Gastroesophageal sphincter (tissue), 4 donors: ENCODE data around the gene CNIH2. TPM values are rescaled to one million over a fixed set of nuclear protein-coding genes. Genes with fewer than 3 reads are reported as not detected.
"Not testable (repeated sequence)": the region's sequence is repeated elsewhere in the genome, so short reads cannot be mapped to it uniquely, and the experiment has no call there.

ENCODE experiments used
- ATAC-seq: fragments of 150-250 bp; one replicate; pipeline ENCODE4 v1.9.1; 2016; ENCODE audit warnings: mild to moderate bottlenecking, moderate library complexity
- H3K27ac ChIP-seq, 4 donors: fragments of 200-600 bp; sonication (generic) in 3 of 4; 1 replicate in 3 of 4; 2 replicates in 1 of 4; pipeline ENCODE4 v1.5.1; 2016 to 2019
- H3K27me3 ChIP-seq: fragments of 200-600 bp; sonication (generic); one replicate; pipeline ENCODE4 v1.5.1; 2019
- H3K36me3 ChIP-seq, 2 donors: fragments of 200-600 bp; sonication (generic); one replicate each; pipeline ENCODE4 v1.5.1; 2019; ENCODE audit warnings: control low read depth in 1 of 2
- H3K4me1 ChIP-seq, 3 donors: fragments of 200-600 bp; sonication (generic); 1 replicate in 2 of 3; 2 replicates in 1 of 3; pipeline ENCODE4 v1.5.1; 2016 to 2019; ENCODE audit warnings: control low read depth in 2 of 3
- H3K4me3 ChIP-seq, 2 donors: fragments of 200-600 bp; sonication (generic); one replicate each; pipeline ENCODE4 v1.5.1; 2019; ENCODE audit warnings: mild to moderate bottlenecking in 1 of 2, moderate library complexity in 1 of 2
- H3K9me3 ChIP-seq, 3 donors: fragments of 200-600 bp; sonication (generic); one replicate each; pipeline ENCODE4 v1.5.1; 2017 to 2019; ENCODE audit warnings: control low read depth in 2 of 3
- CTCF ChIP-seq, 4 experiments: fragments of 200-600 bp in 2 of 4; fragments of 450-650 bp in 2 of 4; sonication (generic) in 1 of 4; IDR thresholded peaks; one replicate each; pipeline ENCODE4 v1.5.1; 2017 to 2019; ENCODE audit warnings: antibody characterized with exemption in 4 of 4, mild to moderate bottlenecking in 2 of 4, moderate library complexity in 2 of 4
- EP300 ChIP-seq: sonication (generic); formaldehyde crosslinking; IDR thresholded peaks from one replicate; pipeline ENCODE4 v1.6.1; 2017; ENCODE audit warnings: antibody characterized with exemption, mild to moderate bottlenecking
- POLR2A ChIP-seq, 2 donors: fragments of 450-650 bp; IDR thresholded peaks; one replicate each; pipeline ENCODE4 v1.6.1; 2017; ENCODE audit warnings: antibody characterized with exemption in 2 of 2, mild to moderate bottlenecking in 2 of 2, moderate library complexity in 1 of 2
- POLR2AphosphoS5 ChIP-seq: sonication (generic); formaldehyde crosslinking; IDR thresholded peaks from one replicate; pipeline ENCODE4 v1.6.1; 2017; ENCODE audit warnings: antibody characterized with exemption
- WGBS, 2 donors: methylation state at CpG; one replicate each; pipeline ENCODE4 v1.1.5; 2018; ENCODE audit warnings: low coverage in 1 of 2; 5-methylcytosine and 5-hydroxymethylcytosine counted together
- total RNA-seq, 4 donors: library from RNA; depleted of rRNA; stranded (reverse); fragments of >200 nt; gene quantifications; one replicate each; pipeline ENCODE4 v1.1.0, GENCODE V29; 2016

CNIH2 gene
- total RNA-seq, 4 donors from 2014 or later, result 1.1 TPM; not detected in 3

- Histone ChIP-seq H3K4me1 (peaks cover 0 to 4% (median 3%) of the 10 kb centered on the region in 3 donors), H3K4me3 (no peak overlapping the region), H3K36me3 (peaks cover 0 to 22% of the 10 kb centered on the region in 2 donors), H3K9me3 (no peaks in the 10 kb centered on the region), H3K27ac (no peak overlapping the region), H3K27me3 (no peaks in the 10 kb centered on the region)
- no peak for ATAC-seq
- TF ChIP-seq EP300 (no peak), CTCF (IDR thresholded peaks at IDR 0.05) (no peak), POLR2AphosphoS5 (no peak), POLR2A (IDR thresholded peaks at IDR 0.05) (no peak)
- 76 to 79% methylated on average over 7 of the region's 7 CpGs for WGBS, 2 donors
Measured at GRCh38 chr11:66251809-66252208, 26.2 kb upstream of the CNIH2 start.

GRCh38 chr11:66253081-66253480, 24.9 kb upstream of the CNIH2 start:
- not testable (repeated sequence) for ATAC-seq, H3K9me3 ChIP-seq, H3K4me3 ChIP-seq, H3K27me3 ChIP-seq, H3K4me1 ChIP-seq, H3K27ac ChIP-seq
- 65 to 71% methylated on average over 2 to 4 of the region's 6 CpGs for WGBS, 2 donors
- peaks cover 0 to 22% of the 10 kb centered on the region in 2 donors for H3K36me3 ChIP-seq

- Histone ChIP-seq H3K9me3 (no peaks in the 10 kb centered on the region), H3K4me1 (peaks cover 0 to 24% (median 11%) of the 10 kb centered on the region in 3 donors), H3K4me3 (peak overlapping the region; percentile 79 to 80), H3K36me3 (peaks cover 0 to 46% of the 10 kb centered on the region in 2 donors), H3K27me3 (no peaks in the 10 kb centered on the region), H3K27ac (peak overlapping the region; percentile 11 to 90 (median 84))
- no peak for TF ChIP-seq CTCF (IDR thresholded peaks at IDR 0.05)
- TF ChIP-seq POLR2A (IDR thresholded peaks at IDR 0.05), result no peak
- TF ChIP-seq POLR2AphosphoS5, result no peak
- TF ChIP-seq EP300, result no peak
- ATAC-seq, result no peak
- no CpG with 5 or more reads among the region's 28 CpGs for WGBS, 2 donors
Measured at GRCh38 chr11:66258473-66258893, 19.5 kb upstream of the CNIH2 start.

GRCh38 chr11:66259225-66259624, 18.8 kb upstream of the CNIH2 start:
- 100% methylated on average over 2 of the region's 2 CpGs for WGBS, 2 donors
- Histone ChIP-seq H3K27me3 (no peaks in the 10 kb centered on the region), H3K9me3 (no peaks in the 10 kb centered on the region), H3K36me3 (peaks cover 0 to 54% of the 10 kb centered on the region in 2 donors), H3K27ac (no peak overlapping the region), H3K4me1 (peaks cover 0 to 24% (median 11%) of the 10 kb centered on the region in 3 donors), H3K4me3 (no peak overlapping the region)
- ATAC-seq, result no peak
- TF ChIP-seq POLR2A (IDR thresholded peaks at IDR 0.05), result no peak
- no peak for TF ChIP-seq EP300
- no peak for TF ChIP-seq CTCF (IDR thresholded peaks at IDR 0.05)
- TF ChIP-seq POLR2AphosphoS5, result no peak

GRCh38 chr11:66259956-66260355, 18.0 kb upstream of the CNIH2 start:
- WGBS, 2 donors, result 79% methylated on average over 2 to 3 of the region's 4 CpGs
- TF ChIP-seq CTCF (IDR thresholded peaks at IDR 0.05), result no peak
- Histone ChIP-seq H3K27ac (no peak overlapping the region), H3K4me3 (no peak overlapping the region), H3K36me3 (peaks cover 0 to 61% of the 10 kb centered on the region in 2 donors), H3K9me3 (no peaks in the 10 kb centered on the region), H3K4me1 (peaks cover 0 to 24% (median 11%) of the 10 kb centered on the region in 3 donors), H3K27me3 (no peaks in the 10 kb centered on the region)
- ATAC-seq, result no peak
